Suprapubic skin (tissue), 4 donors: ENCODE measurements around the gene CDH8. TPM values are rescaled to one million over a fixed set of nuclear protein-coding genes. Genes with fewer than 3 reads are reported as not detected.

Source experiments
- DNase-seq, 2 donors: peaks; one replicate each; pipeline ENCODE4 v3.0.0-alpha.2; 2019; ENCODE audit warnings: low spot score in 2 of 2
- H3K27ac ChIP-seq: fragments of 200-600 bp; sonication (generic); one replicate; pipeline ENCODE4 v1.5.1; 2019
- H3K27me3 ChIP-seq: fragments of 200-600 bp; sonication (generic); one replicate; pipeline ENCODE4 v1.5.1; 2019
- H3K36me3 ChIP-seq: fragments of 200-600 bp; sonication (generic); one replicate; pipeline ENCODE4 v1.5.1; 2019
- H3K4me1 ChIP-seq: fragments of 200-600 bp; sonication (generic); one replicate; pipeline ENCODE4 v1.5.1; 2019
- H3K4me3 ChIP-seq: fragments of 200-600 bp; sonication (generic); one replicate; pipeline ENCODE4 v1.5.1; 2019; ENCODE audit warnings: mild to moderate bottlenecking
- H3K9me3 ChIP-seq: fragments of 200-600 bp; sonication (generic); one replicate; pipeline ENCODE4 v1.5.1; 2019
- CTCF ChIP-seq, 2 donors: fragments of 200-600 bp in 1 of 2; fragments of 450-650 bp in 1 of 2; sonication (generic) in 1 of 2; IDR thresholded peaks; one replicate each; pipeline ENCODE4 v1.5.1; 2016 to 2019; ENCODE audit warnings: antibody characterized with exemption in 2 of 2, mild to moderate bottlenecking in 1 of 2, moderate library complexity in 1 of 2
- EP300 ChIP-seq: sonication (generic); formaldehyde crosslinking; IDR thresholded peaks from one replicate; pipeline ENCODE4 v1.6.1; 2017; ENCODE audit warnings: antibody characterized with exemption
- POLR2A ChIP-seq, 2 donors: fragments of 450-650 bp; IDR thresholded peaks; one replicate each; pipeline ENCODE4 v1.6.1; 2017; ENCODE audit warnings: antibody characterized with exemption in 2 of 2, mild to moderate bottlenecking in 2 of 2, moderate library complexity in 2 of 2
- POLR2AphosphoS5 ChIP-seq, 3 donors: sonication (generic); formaldehyde crosslinking; IDR thresholded peaks; one replicate each; pipeline ENCODE4 v1.6.1; 2017; ENCODE audit warnings: antibody characterized with exemption in 3 of 3
- WGBS: methylation state at CpG from one replicate; pipeline ENCODE4 v1.1.5; 2018; 5-methylcytosine and 5-hydroxymethylcytosine counted together
- total RNA-seq, 4 donors: library from RNA; depleted of rRNA; stranded (reverse); fragments of >200 nt; gene quantifications; one replicate each; pipeline ENCODE4 v1.1.0, GENCODE V29; 2016

Gene CDH8
- total RNA-seq, 4 donors from 2014 or later = 0.42 to 5.8 (median 2.2) TPM; not detected in 1

- no peak overlapping the region for H3K27ac ChIP-seq
- no peak overlapping the region for H3K4me3 ChIP-seq
- no peaks in the 10 kb centered on the region for H3K4me1 ChIP-seq
- no peak for TF ChIP-seq EP300
- H3K9me3 ChIP-seq = no peaks in the 10 kb centered on the region
- H3K27me3 ChIP-seq = no peaks in the 10 kb centered on the region
- no peak for DNase-seq
- WGBS = 30% methylated on average over 4 of the region's 4 CpGs
- H3K36me3 ChIP-seq = no peaks in the 10 kb centered on the region
Observed at GRCh38 chr16:61887903-61888302, 148.3 kb downstream of the CDH8 start.

- Histone ChIP-seq H3K36me3 (no peaks in the 10 kb centered on the region), H3K27ac (no peak overlapping the region), H3K4me3 (no peak overlapping the region), H3K27me3 (no peaks in the 10 kb centered on the region), H3K9me3 (no peaks in the 10 kb centered on the region), H3K4me1 (no peaks in the 10 kb centered on the region)
- DNase-seq = no peak
- TF ChIP-seq POLR2AphosphoS5 (IDR thresholded peaks at IDR 0.05) = no peak
- no peak for TF ChIP-seq CTCF (IDR thresholded peaks at IDR 0.05)
- no peak for TF ChIP-seq EP300
- TF ChIP-seq POLR2A (IDR thresholded peaks at IDR 0.05) = no peak
- 87% methylated on average over 6 of the region's 6 CpGs for WGBS
Observed at GRCh38 chr16:61885343-61885742, 150.9 kb downstream of the CDH8 start.

- TF ChIP-seq EP300 = no peak
- no peak for TF ChIP-seq POLR2A (IDR thresholded peaks at IDR 0.05)
- TF ChIP-seq CTCF (IDR thresholded peaks at IDR 0.05) = no peak
- TF ChIP-seq POLR2AphosphoS5 (IDR thresholded peaks at IDR 0.05) = no peak
- Histone ChIP-seq H3K27me3 (no peaks in the 10 kb centered on the region), H3K27ac (no peak overlapping the region), H3K4me1 (no peaks in the 10 kb centered on the region), H3K36me3 (no peaks in the 10 kb centered on the region), H3K9me3 (no peaks in the 10 kb centered on the region), H3K4me3 (no peak overlapping the region)
- no peak for DNase-seq
- 90% methylated on average over 3 of the region's 3 CpGs for WGBS
Observed at GRCh38 chr16:61879306-61879705, 156.9 kb downstream of the CDH8 start.

- H3K4me1 ChIP-seq = no peaks in the 10 kb centered on the region
- TF ChIP-seq POLR2AphosphoS5 (IDR thresholded peaks at IDR 0.05) (no peak), CTCF (IDR thresholded peaks at IDR 0.05) (no peak), EP300 (no peak), POLR2A (IDR thresholded peaks at IDR 0.05) (no peak)
- 93% methylated on average over 1 of the region's 1 CpG for WGBS
- no peaks in the 10 kb centered on the region for H3K27me3 ChIP-seq
- no peak overlapping the region for H3K27ac ChIP-seq
- H3K9me3 ChIP-seq = no peaks in the 10 kb centered on the region
- H3K4me3 ChIP-seq = no peak overlapping the region
- H3K36me3 ChIP-seq = no peaks in the 10 kb centered on the region
- no peak for DNase-seq
Observed at GRCh38 chr16:61877436-61877835, 158.8 kb downstream of the CDH8 start.

- no peak for DNase-seq
- Histone ChIP-seq H3K27me3 (no peaks in the 10 kb centered on the region), H3K4me3 (no peak overlapping the region)
Observed at GRCh38 chr16:61872778-61873119, 163.5 kb downstream of the CDH8 start.

More at GRCh38 chr16:61872778-61873119, 163.5 kb downstream of the CDH8 start:
- TF ChIP-seq CTCF (IDR thresholded peaks at IDR 0.05) (no peak), EP300 (no peak)
- H3K4me1 ChIP-seq = no peaks in the 10 kb centered on the region
- H3K9me3 ChIP-seq = no peaks in the 10 kb centered on the region
- no peaks in the 10 kb centered on the region for H3K36me3 ChIP-seq
- H3K27ac ChIP-seq = no peak overlapping the region
